ENCODE data around the gene USP15. TPM values are rescaled to one million over a fixed set of nuclear protein-coding genes. Genes with fewer than 3 reads are reported as not detected.

Gene USP15
- total and polyA plus RNA-seq, 2 of the 8 experiments (the other 6 are each of a cell fraction or from before 2014, with no cell fraction given) = 12.7 to 38.6 TPM

DNA sequence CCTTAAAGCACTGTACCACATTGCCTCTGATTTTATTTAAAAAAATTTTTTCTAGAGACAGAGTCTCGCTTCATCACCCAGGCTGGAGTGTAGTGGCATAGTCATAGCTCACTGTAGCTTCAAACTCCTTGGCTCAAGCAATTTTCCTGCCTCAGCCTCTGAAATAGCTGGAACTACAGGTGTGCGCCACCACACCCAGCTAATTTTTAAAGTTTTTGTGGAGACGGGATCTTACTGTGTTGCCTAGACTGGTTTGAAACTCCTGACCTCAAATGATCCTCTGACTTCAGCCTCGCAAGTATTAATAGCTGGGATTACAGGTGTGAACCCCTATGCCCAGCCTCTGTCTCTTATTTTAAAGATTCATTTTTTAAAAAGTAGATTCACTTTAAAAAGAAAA is 5.3 kb downstream of the USP15 start (continued):
- no peak for TF ChIP-seq KDM4A (IDR thresholded peaks at IDR 0.05; ENCODE audit: low read depth, low read length, severe bottlenecking)

All from H1 (cell line).